ENCODE measurements around the gene RAD51AP1.
"Not testable (repeated sequence)": the region's sequence is repeated elsewhere in the genome, so short reads cannot be mapped to it uniquely, and the experiment has no call there.

RAD51AP1 gene

GRCh38 chr12:4538207-4539160 lies at the start of gene RAD51AP1:
RAD51AP1 (plus strand) TSS chr12:4538890; CDS start chr12:4538940, 50 bp downstream.
- peak; percentile 83 for DNase-seq

- DNase-seq = no peak
These were observed 49.1 kb upstream of the RAD51AP1 start for GRCh38 chr12:4489556-4489955.

- DNase-seq = no peak
These were observed 47.7 kb upstream of the RAD51AP1 start for GRCh38 chr12:4490973-4491372.

GRCh38 chr12:4496145-4496838 lies 42.4 kb upstream of the RAD51AP1 start:
- DNase-seq = no peak

GRCh38 chr12:4499186-4499585 lies 39.5 kb upstream of the RAD51AP1 start:
- DNase-seq = no peak

- DNase-seq = no peak
These were observed 33.2 kb upstream of the RAD51AP1 start for GRCh38 chr12:4505376-4505986.

- no peak for DNase-seq
These were observed 32.3 kb upstream of the RAD51AP1 start for GRCh38 chr12:4506430-4506829.

GRCh38 chr12:4506870-4507269 lies 31.8 kb upstream of the RAD51AP1 start:
- DNase-seq = no peak

GRCh38 chr12:4508503-4508902 lies 30.2 kb upstream of the RAD51AP1 start:
- DNase-seq = not testable (repeated sequence)

GRCh38 chr12:4509269-4509668 lies 29.4 kb upstream of the RAD51AP1 start:
- not testable (repeated sequence) for DNase-seq

- no peak for DNase-seq
These were observed 20.5 kb upstream of the RAD51AP1 start for GRCh38 chr12:4518106-4518728.

GRCh38 chr12:4523443-4523842 lies 15.2 kb upstream of the RAD51AP1 start:
- not testable (repeated sequence) for DNase-seq

GRCh38 chr12:4526923-4527546 lies 11.7 kb upstream of the RAD51AP1 start:
- no peak for DNase-seq

GRCh38 chr12:4530160-4530559 lies 8.5 kb upstream of the RAD51AP1 start:
- DNase-seq = no peak

- DNase-seq = no peak
These were observed 7.6 kb upstream of the RAD51AP1 start for GRCh38 chr12:4530982-4531586.

- no peak for DNase-seq
These were observed 3.6 kb upstream of the RAD51AP1 start for GRCh38 chr12:4535092-4535491.

- no peak for DNase-seq
These were observed 2.8 kb upstream of the RAD51AP1 start for GRCh38 chr12:4535871-4536270.

GRCh38 chr12:4539167-4539870 lies 629 bp downstream of the RAD51AP1 start:
- DNase-seq = no peak

GRCh38 chr12:4540170-4540569 lies 1.5 kb downstream of the RAD51AP1 start:
- no peak for DNase-seq

- DNase-seq = no peak
These were observed 1.9 kb downstream of the RAD51AP1 start for GRCh38 chr12:4540638-4541037.

- no peak for DNase-seq
These were observed 6.5 kb downstream of the RAD51AP1 start for GRCh38 chr12:4545195-4545594.
